OCI-LY1 (cell line): ENCODE data around the gene KCNMA1.

ENCODE experiments used
- H2AFZ ChIP-seq: fragments of 200-600 bp; sonication (generic), shearing (Covaris generic); 2 replicates; pipeline ENCODE4 v1.6.0; 2014; ENCODE audit warnings: antibody characterized with exemption, mild to moderate bottlenecking, low read length
- H3F3A ChIP-seq: fragments of 200-600 bp; sonication (generic), shearing (Covaris generic); 2 replicates; pipeline ENCODE4 v1.6.0; 2014; ENCODE audit warnings: mild to moderate bottlenecking, antibody characterized with exemption, low read length, moderate library complexity; ENCODE audit not compliant: insufficient read depth
- H3K27ac ChIP-seq: fragments of 200-600 bp; sonication (generic); 2 replicates; pipeline ENCODE4 v1.5.1; 2014; ENCODE audit warnings: low read length, mixed run types, mild to moderate bottlenecking, low read depth; ENCODE audit not compliant: poor library complexity, severe bottlenecking
- H3K27me3 ChIP-seq: fragments of 200-600 bp; sonication (generic); 2 replicates; pipeline ENCODE4 v1.6.0; 2014; ENCODE audit warnings: antibody characterized with exemption, mild to moderate bottlenecking, low read length, moderate library complexity; ENCODE audit not compliant: insufficient read depth
- H3K36me3 ChIP-seq: fragments of 200-600 bp; sonication (generic); 2 replicates; pipeline ENCODE4 v1.6.1; 2014; ENCODE audit warnings: mild to moderate bottlenecking, antibody characterized with exemption, low read length, moderate library complexity, mixed read lengths; ENCODE audit not compliant: insufficient read depth
- H3K4me1 ChIP-seq: fragments of 200-600 bp; sonication (generic); 2 replicates; pipeline ENCODE4 v1.5.1; 2014; ENCODE audit warnings: mild to moderate bottlenecking, low read length, moderate library complexity; ENCODE audit not compliant: insufficient read depth, severe bottlenecking
- H3K4me2 ChIP-seq: fragments of 200-600 bp; sonication (generic), shearing (Covaris generic); 2 replicates; pipeline ENCODE4 v1.6.1; 2014; ENCODE audit warnings: low read length
- H3K4me3 ChIP-seq: fragments of 200-600 bp; sonication (generic); 2 replicates; pipeline ENCODE4 v1.5.1; 2014; ENCODE audit warnings: low read length, low read depth, mild to moderate bottlenecking, mixed read lengths; ENCODE audit not compliant: poor library complexity, severe bottlenecking
- H3K79me2 ChIP-seq: fragments of 200-600 bp; shearing (Covaris generic); 2 replicates; pipeline ENCODE4 v1.6.1; 2016; ENCODE audit warnings: mixed run types, low read length, mixed read lengths; ENCODE audit not compliant: insufficient read depth
- H3K9ac ChIP-seq: fragments of 200-600 bp; sonication (generic), shearing (Covaris generic); 2 replicates; pipeline ENCODE4 v1.6.1; 2014; ENCODE audit warnings: mild to moderate bottlenecking, low read length, mixed read lengths
- H3K9me2 ChIP-seq: fragments of 200-600 bp; sonication (generic), shearing (Covaris generic); 2 replicates; pipeline ENCODE4 v1.6.1; 2014; ENCODE audit warnings: low read depth, mild to moderate bottlenecking, low read length, mixed read lengths
- H3K9me3 ChIP-seq: fragments of 200-600 bp; shearing (Covaris generic); 2 replicates; pipeline ENCODE4 v1.6.1; 2014; ENCODE audit warnings: low read length, mixed read lengths
- H4K20me1 ChIP-seq: fragments of 200-600 bp; sonication (generic), shearing (Covaris generic); 2 replicates; pipeline ENCODE4 v1.6.0; 2016; ENCODE audit warnings: mild to moderate bottlenecking, low read length; ENCODE audit not compliant: insufficient read depth
- CTCF ChIP-seq: fragments of 200-600 bp; sonication (generic), shearing (Covaris generic); IDR thresholded peaks from 2 replicates; pipeline ENCODE4 v1.5.1; 2017; ENCODE audit warnings: mild to moderate bottlenecking, antibody characterized with exemption, low read length, moderate library complexity, mixed read lengths
- EZH2 ChIP-seq: fragments of 200-600 bp; sonication (generic), shearing (Covaris generic); IDR thresholded peaks from 2 replicates; pipeline ENCODE4 v1.8.0; 2017; ENCODE audit warnings: borderline replicate concordance, mixed run types, mild to moderate bottlenecking, antibody characterized with exemption, low read length, moderate library complexity, mixed read lengths

Gene KCNMA1

GRCh38 chr10:77300682-77301302 lies 336.8 kb downstream of the KCNMA1 start:
- Histone ChIP-seq H2AFZ (no peak overlapping the region), H3K9me3 (no peaks in the 10 kb centered on the region), H3F3A (no peaks in the 10 kb centered on the region), H3K4me1 (no peaks in the 10 kb centered on the region), H3K4me2 (no peak overlapping the region), H3K27me3 (no peaks in the 10 kb centered on the region), H3K9me2 (no peaks in the 10 kb centered on the region), H3K36me3 (no peaks in the 10 kb centered on the region), H4K20me1 (no peaks in the 10 kb centered on the region), H3K9ac (no peak overlapping the region), H3K27ac (no peak overlapping the region), H3K4me3 (no peak overlapping the region), H3K79me2 (no peaks in the 10 kb centered on the region)
- TF ChIP-seq CTCF (no peak), EZH2 (no peak)

DNA sequence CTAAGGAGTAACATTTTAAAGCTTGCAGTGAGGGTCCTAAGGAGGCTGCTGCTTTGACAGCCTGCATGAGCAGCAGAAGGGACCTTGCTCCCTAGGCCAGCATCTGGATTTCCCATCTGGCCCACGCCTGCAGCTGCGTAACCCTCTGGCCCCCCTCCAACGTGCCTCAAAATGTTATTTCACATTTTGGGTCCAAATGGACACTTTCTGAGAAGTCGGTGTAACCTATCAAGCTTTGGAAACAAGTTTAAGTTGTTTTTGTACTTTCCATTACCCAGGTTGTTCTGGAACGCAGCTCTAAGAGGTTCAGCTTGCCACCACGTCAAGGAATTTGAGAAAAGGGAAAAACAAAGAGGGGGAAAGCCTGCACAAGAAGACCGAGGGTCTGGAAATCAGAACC lies 338.3 kb downstream of the KCNMA1 start:
- Histone ChIP-seq H4K20me1 (no peaks in the 10 kb centered on the region), H3K9ac (no peak overlapping the region), H3K36me3 (no peaks in the 10 kb centered on the region), H3K4me2 (no peak overlapping the region), H3K4me1 (no peaks in the 10 kb centered on the region), H3K9me2 (no peaks in the 10 kb centered on the region), H2AFZ (no peak overlapping the region), H3K27me3 (no peaks in the 10 kb centered on the region), H3F3A (no peaks in the 10 kb centered on the region), H3K9me3 (no peaks in the 10 kb centered on the region), H3K79me2 (no peaks in the 10 kb centered on the region), H3K4me3 (no peak overlapping the region), H3K27ac (no peak overlapping the region)
- TF ChIP-seq CTCF (no peak), EZH2 (no peak)

- Histone ChIP-seq H3K4me1 (no peaks in the 10 kb centered on the region), H3K36me3 (no peaks in the 10 kb centered on the region), H3K27ac (no peak overlapping the region), H2AFZ (no peak overlapping the region), H3K27me3 (no peaks in the 10 kb centered on the region), H3K9me2 (no peaks in the 10 kb centered on the region), H3K9ac (no peak overlapping the region), H3F3A (no peaks in the 10 kb centered on the region), H3K79me2 (no peaks in the 10 kb centered on the region), H3K4me2 (no peak overlapping the region), H3K4me3 (no peak overlapping the region), H3K9me3 (no peaks in the 10 kb centered on the region), H4K20me1 (no peaks in the 10 kb centered on the region)
- no peak for TF ChIP-seq CTCF
- TF ChIP-seq EZH2: no peak
Observed at GRCh38 chr10:77297393-77297739, 340.2 kb downstream of the KCNMA1 start.
